Ishikawa (cell line): ENCODE results near the gene MAML2.

Source experiments
- EP300 ChIP-seq: IDR thresholded peaks from 2 replicates; pipeline ENCODE4 v1.6.1; 2012; ENCODE audit warnings: borderline replicate concordance
- NFIC ChIP-seq: IDR thresholded peaks from 2 replicates; pipeline ENCODE4 v1.6.1; 2012
- RAD21 ChIP-seq: IDR thresholded peaks from 2 replicates; pipeline ENCODE4 v1.6.1; 2012; ENCODE audit warnings: low read depth
- TF ChIP-seq, protein P1 (sequence below): IDR thresholded peaks from 2 replicates; pipeline ENCODE4 v1.6.1; 2012
- TF ChIP-seq, protein P2 (sequence below): IDR thresholded peaks from 2 replicates; pipeline ENCODE4 v1.6.1; 2012; ENCODE audit warnings: low read depth, mild to moderate bottlenecking

DNA sequence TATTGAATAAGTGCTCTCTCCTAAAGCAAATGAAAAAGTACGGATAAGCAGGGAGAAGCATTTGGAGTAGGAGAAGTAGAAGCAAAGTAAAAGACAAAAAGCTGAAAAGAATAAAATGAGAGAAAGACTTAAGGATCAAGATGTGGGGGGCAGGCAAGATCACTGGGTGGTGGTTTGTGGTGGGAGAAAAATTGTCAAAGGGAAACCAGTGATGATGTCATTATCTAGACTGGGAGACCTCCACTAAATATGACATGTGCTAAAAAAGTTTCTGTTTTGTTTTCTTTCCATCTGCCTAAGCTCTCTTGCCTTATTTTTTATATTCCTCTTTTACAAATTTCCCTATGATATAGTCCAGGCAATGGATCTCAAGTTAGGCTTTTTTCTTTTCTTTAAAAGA, 14.8 kb upstream of the MAML2 start:
- TF ChIP-seq RAD21 (no peak), EP300 (no peak), NFIC (no peak)
- TF ChIP-seq, protein P1, sequence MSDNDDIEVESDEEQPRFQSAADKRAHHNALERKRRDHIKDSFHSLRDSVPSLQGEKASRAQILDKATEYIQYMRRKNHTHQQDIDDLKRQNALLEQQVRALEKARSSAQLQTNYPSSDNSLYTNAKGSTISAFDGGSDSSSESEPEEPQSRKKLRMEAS: no peak
- TF ChIP-seq, protein P2, sequence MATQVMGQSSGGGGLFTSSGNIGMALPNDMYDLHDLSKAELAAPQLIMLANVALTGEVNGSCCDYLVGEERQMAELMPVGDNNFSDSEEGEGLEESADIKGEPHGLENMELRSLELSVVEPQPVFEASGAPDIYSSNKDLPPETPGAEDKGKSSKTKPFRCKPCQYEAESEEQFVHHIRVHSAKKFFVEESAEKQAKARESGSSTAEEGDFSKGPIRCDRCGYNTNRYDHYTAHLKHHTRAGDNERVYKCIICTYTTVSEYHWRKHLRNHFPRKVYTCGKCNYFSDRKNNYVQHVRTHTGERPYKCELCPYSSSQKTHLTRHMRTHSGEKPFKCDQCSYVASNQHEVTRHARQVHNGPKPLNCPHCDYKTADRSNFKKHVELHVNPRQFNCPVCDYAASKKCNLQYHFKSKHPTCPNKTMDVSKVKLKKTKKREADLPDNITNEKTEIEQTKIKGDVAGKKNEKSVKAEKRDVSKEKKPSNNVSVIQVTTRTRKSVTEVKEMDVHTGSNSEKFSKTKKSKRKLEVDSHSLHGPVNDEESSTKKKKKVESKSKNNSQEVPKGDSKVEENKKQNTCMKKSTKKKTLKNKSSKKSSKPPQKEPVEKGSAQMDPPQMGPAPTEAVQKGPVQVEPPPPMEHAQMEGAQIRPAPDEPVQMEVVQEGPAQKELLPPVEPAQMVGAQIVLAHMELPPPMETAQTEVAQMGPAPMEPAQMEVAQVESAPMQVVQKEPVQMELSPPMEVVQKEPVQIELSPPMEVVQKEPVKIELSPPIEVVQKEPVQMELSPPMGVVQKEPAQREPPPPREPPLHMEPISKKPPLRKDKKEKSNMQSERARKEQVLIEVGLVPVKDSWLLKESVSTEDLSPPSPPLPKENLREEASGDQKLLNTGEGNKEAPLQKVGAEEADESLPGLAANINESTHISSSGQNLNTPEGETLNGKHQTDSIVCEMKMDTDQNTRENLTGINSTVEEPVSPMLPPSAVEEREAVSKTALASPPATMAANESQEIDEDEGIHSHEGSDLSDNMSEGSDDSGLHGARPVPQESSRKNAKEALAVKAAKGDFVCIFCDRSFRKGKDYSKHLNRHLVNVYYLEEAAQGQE: no peak
